HG02678 (cell line): ENCODE measurements around the gene ARID5A.
"Not testable (repeated sequence)": the region's sequence is repeated elsewhere in the genome, so short reads cannot be mapped to it uniquely, and the experiment has no call there.

Experiments used
- ATAC-seq: cut with Tn5 transposase; IDR thresholded peaks from one replicate; pipeline ENCODE4 v1.9.1; 2021; ENCODE audit warnings: mild to moderate bottlenecking, moderate library complexity; ENCODE audit not compliant: unreplicated experiment

ARID5A gene

GRCh38 chr2:96536445-96537065, at the start of gene ARID5A:
ARID5A (plus strand) TSS chr2:96536752; CDS start chr2:96536827, 75 bp downstream.
- peak; percentile 66 for ATAC-seq

GRCh38 chr2:96489261-96489660, 47.3 kb upstream of the ARID5A start:
- ATAC-seq = no peak

- ATAC-seq = no peak
Measured at GRCh38 chr2:96489663-96490062, 46.9 kb upstream of the ARID5A start.

GRCh38 chr2:96491860-96492497, 44.6 kb upstream of the ARID5A start:
- ATAC-seq = no peak

GRCh38 chr2:96493072-96493471, 43.5 kb upstream of the ARID5A start:
- ATAC-seq = no peak

GRCh38 chr2:96494188-96494587, 42.4 kb upstream of the ARID5A start:
- no peak for ATAC-seq

- no peak for ATAC-seq
Measured at GRCh38 chr2:96495982-96496629, 40.4 kb upstream of the ARID5A start.

GRCh38 chr2:96498021-96498431, 38.5 kb upstream of the ARID5A start:
- no peak for ATAC-seq

GRCh38 chr2:96498611-96499010, 37.9 kb upstream of the ARID5A start:
- not testable (repeated sequence) for ATAC-seq

- ATAC-seq = no peak
Measured at GRCh38 chr2:96499061-96499960, 37.2 kb upstream of the ARID5A start.

GRCh38 chr2:96500385-96501066, 36.0 kb upstream of the ARID5A start:
- ATAC-seq = no peak

GRCh38 chr2:96501471-96501874, 35.1 kb upstream of the ARID5A start:
- peak; percentile 63 for ATAC-seq

- ATAC-seq = no peak
Measured at GRCh38 chr2:96501886-96502810, 34.4 kb upstream of the ARID5A start.

GRCh38 chr2:96502891-96503636, 33.5 kb upstream of the ARID5A start:
- ATAC-seq = no peak

GRCh38 chr2:96503637-96504243, 32.8 kb upstream of the ARID5A start:
- no peak for ATAC-seq

- no peak for ATAC-seq
Measured at GRCh38 chr2:96505231-96505889, 31.2 kb upstream of the ARID5A start, which contains the start of gene NEURL3. NEURL3 (minus strand) TSS chr2:96505357; CDS start chr2:96505286, 71 bp downstream.

- no peak for ATAC-seq
Measured at GRCh38 chr2:96506016-96506906, 30.3 kb upstream of the ARID5A start.
